Pancreas (tissue), 10 donors: ENCODE measurements around the gene LCN12. TPM values are rescaled to one million over a fixed set of nuclear protein-coding genes. Genes with fewer than 3 reads are reported as not detected.

ENCODE experiments used
- ATAC-seq, 4 donors: fragments of 200-7000 bp; cut with Tn5 transposase; one replicate each; pipeline versions ENCODE4 v1.8.0 to v1.9.1; 2020; ENCODE audit warnings: mild to moderate bottlenecking in 4 of 4, moderate library complexity in 4 of 4
- DNase-seq, 6 donors: peaks; one replicate each; pipeline ENCODE4 v3.0.0-alpha.2; 2020
- FAIRE-seq: peaks from 2 replicates; lab custom pipeline; 2012; peaks lifted over from hg19 to GRCh38; lab: Jason Lieb, UNC
- H3K27ac ChIP-seq, 4 donors: fragments of 200-600 bp; sonication (generic); 1 replicate in 3 of 4; 2 replicates in 1 of 4; pipeline versions ENCODE4 v1.5.0 to v1.8.0; 2020
- H3K27me3 ChIP-seq, 4 donors: fragments of 200-600 bp; one replicate each; pipeline ENCODE4 v1.8.0; 2021
- H3K36me3 ChIP-seq, 3 donors: fragments of 200-600 bp; sonication (generic) in 1 of 3; one replicate each; pipeline versions ENCODE4 v1.5.0 to v1.8.0; 2020 to 2021
- H3K4me1 ChIP-seq, 3 donors: fragments of 200-600 bp; one replicate each; pipeline ENCODE4 v1.8.0; 2021
- H3K4me3 ChIP-seq, 4 donors: fragments of 200-600 bp; sonication (generic) in 2 of 4; one replicate each; pipeline versions ENCODE4 v1.5.0 to v1.8.0; 2020 to 2021
- H3K9me3 ChIP-seq, 4 donors: fragments of 200-600 bp; one replicate each; pipeline ENCODE4 v1.8.0; 2021
- CTCF ChIP-seq, 4 donors: fragments of 200-600 bp; sonication (generic) in 3 of 4; IDR thresholded peaks; one replicate each; pipeline versions ENCODE4 v1.5.0 to v1.8.0; 2021; ENCODE audit warnings: antibody characterized with exemption in 4 of 4
- WGBS, 2 donors: extraction: QIAGEN DNeasy Blood & Tissue Kit; methylation state at CpG; one replicate each; pipeline ENCODE4 v1.1.7; 2013; 5-methylcytosine and 5-hydroxymethylcytosine counted together
- intact Hi-C, 3 donors: fragments of 100-400 bp; cut with DNase I; formaldehyde crosslinking; loops; one replicate each; pipeline versions ENCODE4 v1.11.1 to v1.14.2; 2022
- polyA plus RNA-seq, 2 donors: library from polyadenylated mRNA; stranded (reverse); fragments of 200-250 nt; gene quantifications; one replicate each; pipeline ENCODE4 v1.2.3, GENCODE V29; 2013
- total RNA-seq, 6 donors: library from RNA; stranded (reverse); fragmentation: NEBNext Ultra II Directional in 4 of 6; extraction: Animal tissue kit (Norgen Biotek cat#: 25700) in 4 of 6; gene quantifications; one replicate each; pipeline versions ENCODE4 v1.2.1 to v1.2.4, GENCODE V29; 2021 to 2023
- donor health status: healthy with polysubstance abuse.
- donor health status: DM: no; HTN: no; CAD: no; lungs with moderate emphysema.
- donor health status: DM: no; HTN: no; CAD: no.
- donor health status: control.
- donor health status: control.
- donor health status: Bipolar disorder and iron deficiency.
- donor health status: DM: yes; HTN: yes; CAD: no.
- donor health status: DM: no; HTN: no; CAD: no.
- donor health status: DM: no; HTN: no; CAD: no.
- donor health status: DM: yes; HTN: yes; CAD: no.

LCN12 gene
- total and polyA plus RNA-seq, 8 donors = 0.57 to 16.5 (median 3.4) TPM

DNA sequence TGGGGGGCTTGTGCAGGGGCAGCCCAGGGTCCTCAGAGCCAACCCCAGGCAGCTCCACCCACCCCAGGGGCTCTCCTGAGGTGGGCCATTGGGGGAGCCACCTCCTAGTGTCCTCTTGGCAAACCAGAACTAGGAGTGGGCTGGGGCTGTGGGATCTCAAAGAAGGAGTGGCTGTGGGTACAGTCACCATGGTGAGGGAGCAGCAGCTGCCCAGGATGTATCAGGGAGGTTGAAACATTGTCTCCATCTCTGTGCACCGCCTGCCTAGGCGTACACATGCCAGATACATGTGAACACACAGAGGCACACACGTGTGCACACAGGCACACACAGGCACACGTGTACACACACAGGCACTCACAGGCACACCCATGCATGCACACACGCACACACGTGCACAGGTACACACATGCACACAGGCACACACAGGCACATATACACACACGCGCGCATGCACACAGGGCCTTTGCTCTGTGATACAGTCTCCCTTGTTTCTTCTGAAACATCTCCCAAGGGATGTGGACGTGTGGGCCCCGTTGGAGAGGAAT is 10.7 kb downstream of the LCN12 start:
- 83 to 87% methylated on average over 11 of the region's 11 CpGs for WGBS, 2 donors
- intact Hi-C loops = loop anchor here in 1 of 3 donors (5.0 kb wide), 1 partner anchor 60 kb away; no protein-coding TSS in a partner anchor
- peaks cover 0 to 5% (median 4%) of the 10 kb centered on the region in 3 donors for H3K4me1 ChIP-seq
- H3K27me3 ChIP-seq = no peaks in the 10 kb centered on the region
- no peaks in the 10 kb centered on the region for H3K9me3 ChIP-seq
- no peaks in the 10 kb centered on the region for H3K36me3 ChIP-seq
- no peak overlapping the region for H3K4me3 ChIP-seq
- FAIRE-seq = no peak
- no peak overlapping the region for H3K27ac ChIP-seq
- no peak for DNase-seq
- no peak for ATAC-seq
- no peak for TF ChIP-seq CTCF (IDR thresholded peaks at IDR 0.05)

GRCh38 chr9:136963341-136963740 is 11.3 kb downstream of the LCN12 start:
- peaks cover 0 to 5% (median 4%) of the 10 kb centered on the region in 3 donors for H3K4me1 ChIP-seq
- ATAC-seq (no peak), DNase-seq (no peak), FAIRE-seq (no peak)
- no peak overlapping the region for H3K27ac ChIP-seq
- 89 to 92% methylated on average over 15 of the region's 15 CpGs for WGBS, 2 donors
- no peaks in the 10 kb centered on the region for H3K36me3 ChIP-seq
- H3K4me3 ChIP-seq = no peak overlapping the region
- intact Hi-C loops = loop anchor here in 1 of 3 donors (5.0 kb wide), 1 partner anchor 59 kb away; no protein-coding TSS in a partner anchor
- TF ChIP-seq CTCF (IDR thresholded peaks at IDR 0.05) = no peak
- no peaks in the 10 kb centered on the region for H3K9me3 ChIP-seq
- no peaks in the 10 kb centered on the region for H3K27me3 ChIP-seq

- H3K4me3 ChIP-seq = no peak overlapping the region
- DNase-seq = no peak
- ATAC-seq = no peak
- H3K27me3 ChIP-seq = no peaks in the 10 kb centered on the region
- no peak for TF ChIP-seq CTCF (IDR thresholded peaks at IDR 0.05)
- WGBS, 2 donors = 83 to 84% methylated on average over 12 of the region's 12 CpGs
- H3K36me3 ChIP-seq = no peaks in the 10 kb centered on the region
- peaks cover 0 to 5% (median 4%) of the 10 kb centered on the region in 3 donors for H3K4me1 ChIP-seq
- no peaks in the 10 kb centered on the region for H3K9me3 ChIP-seq
- no peak overlapping the region for H3K27ac ChIP-seq
- no peak for FAIRE-seq
- intact Hi-C loops = loop anchor here in 1 of 3 donors (5.0 kb wide), 1 partner anchor 59 kb away; no protein-coding TSS in a partner anchor
Measured at GRCh38 chr9:136963751-136964150, 11.7 kb downstream of the LCN12 start.

GRCh38 chr9:136964171-136964689 is 12.2 kb downstream of the LCN12 start:
- FAIRE-seq (no peak), ATAC-seq (no peak), DNase-seq (no peak)
- TF ChIP-seq CTCF (IDR thresholded peaks at IDR 0.05) = no peak
- Histone ChIP-seq H3K4me3 (no peak overlapping the region), H3K27ac (no peak overlapping the region), H3K27me3 (no peaks in the 10 kb centered on the region), H3K36me3 (no peaks in the 10 kb centered on the region), H3K9me3 (no peaks in the 10 kb centered on the region), H3K4me1 (peaks cover 0 to 5% (median 4%) of the 10 kb centered on the region in 3 donors)
- intact Hi-C loops = loop anchor here in 1 of 3 donors (5.0 kb wide), 1 partner anchor 58 kb away; no protein-coding TSS in a partner anchor
- 70 to 76% methylated on average over 21 to 22 of the region's 22 CpGs for WGBS, 2 donors
